ENCODE results near the gene KIRREL3. TPM values are rescaled to one million over a fixed set of nuclear protein-coding genes. Genes with fewer than 3 reads are reported as not detected.

Gene KIRREL3
- total and polyA plus RNA-seq, 8 donors, result 0.06 to 1.1 (median 0.26) TPM; not detected in 2

- Histone ChIP-seq H3K4me3 (no peak overlapping the region), H3K27ac (no peak overlapping the region), H3K9me3 (no peaks in the 10 kb centered on the region), H3K4me1 (peaks cover 5 to 9% (median 6%) of the 10 kb centered on the region in 3 donors), H3K36me3 (no peaks in the 10 kb centered on the region), H3K27me3 (no peaks in the 10 kb centered on the region)
- no peak for ATAC-seq
- 88 to 92% methylated on average over 10 of the region's 10 CpGs for WGBS, 2 donors
- DNase-seq, result no peak
- no peak for TF ChIP-seq CTCF (IDR thresholded peaks at IDR 0.05)
- no peak for FAIRE-seq
- intact Hi-C loops (cut with DNase I), result no loop called here
Observed at GRCh38 chr11:126630893-126631798, 369.4 kb downstream of the KIRREL3 start.

- no peaks in the 10 kb centered on the region for H3K9me3 ChIP-seq
- FAIRE-seq, result no peak
- H3K36me3 ChIP-seq, result no peaks in the 10 kb centered on the region
- DNase-seq, result no peak
- peaks cover 9 to 13% (median 11%) of the 10 kb centered on the region in 3 donors for H3K4me1 ChIP-seq
- TF ChIP-seq CTCF (IDR thresholded peaks at IDR 0.05), result no peak
- ATAC-seq, result no peak
- no peak overlapping the region for H3K4me3 ChIP-seq
- 97 to 98% methylated on average over 3 of the region's 3 CpGs for WGBS, 2 donors
- no peak overlapping the region for H3K27ac ChIP-seq
- intact Hi-C loops (cut with DNase I), result no loop called here
- no peaks in the 10 kb centered on the region for H3K27me3 ChIP-seq
Observed at GRCh38 chr11:126630488-126630887, 370.1 kb downstream of the KIRREL3 start.

GRCh38 chr11:126628790-126629621 is 371.6 kb downstream of the KIRREL3 start:
- H3K27ac ChIP-seq, result no peak overlapping the region
- peak in 1 of 4 donors; percentile 54 for ATAC-seq
- intact Hi-C loops (cut with DNase I), result no loop called here

GRCh38 chr11:126628450-126628789 is 372.1 kb downstream of the KIRREL3 start:
- no peak for TF ChIP-seq CTCF (IDR thresholded peaks at IDR 0.05)
- ATAC-seq, result no peak
- Histone ChIP-seq H3K36me3 (no peaks in the 10 kb centered on the region), H3K4me3 (no peak overlapping the region), H3K9me3 (no peaks in the 10 kb centered on the region), H3K27ac (no peak overlapping the region), H3K4me1 (peaks cover 9 to 13% (median 12%) of the 10 kb centered on the region in 3 donors), H3K27me3 (no peaks in the 10 kb centered on the region)
- no peak for DNase-seq
- no peak for FAIRE-seq
- intact Hi-C loops (cut with DNase I), result no loop called here
- 84 to 96% methylated on average over 1 of the region's 1 CpG for WGBS, 2 donors

More at GRCh38 chr11:126628790-126629621, 371.6 kb downstream of the KIRREL3 start:
- peaks cover 9 to 13% (median 12%) of the 10 kb centered on the region in 3 donors for H3K4me1 ChIP-seq
- no peak for FAIRE-seq
- no peak overlapping the region for H3K4me3 ChIP-seq
- H3K36me3 ChIP-seq, result no peaks in the 10 kb centered on the region
- TF ChIP-seq CTCF (IDR thresholded peaks at IDR 0.05), result no peak
- no peaks in the 10 kb centered on the region for H3K27me3 ChIP-seq
- DNase-seq, result no peak
- H3K9me3 ChIP-seq, result no peaks in the 10 kb centered on the region
- WGBS, 2 donors, result 90 to 91% methylated on average over 13 of the region's 13 CpGs

Data from pancreas (tissue), 10 donors.